SH-SY5Y (cell line): ENCODE data around the gene MAN2A1.

Source experiments
- GATA2 ChIP-seq: IDR thresholded peaks from 2 replicates; pipeline ENCODE4 v1.6.1; 2011; ENCODE audit warnings: mild to moderate bottlenecking, low read depth, low read length
- GATA3 ChIP-seq: IDR thresholded peaks from 2 replicates; pipeline ENCODE4 v1.6.1; 2011; ENCODE audit warnings: low read depth, mild to moderate bottlenecking, low read length, moderate library complexity

Gene MAN2A1

DNA sequence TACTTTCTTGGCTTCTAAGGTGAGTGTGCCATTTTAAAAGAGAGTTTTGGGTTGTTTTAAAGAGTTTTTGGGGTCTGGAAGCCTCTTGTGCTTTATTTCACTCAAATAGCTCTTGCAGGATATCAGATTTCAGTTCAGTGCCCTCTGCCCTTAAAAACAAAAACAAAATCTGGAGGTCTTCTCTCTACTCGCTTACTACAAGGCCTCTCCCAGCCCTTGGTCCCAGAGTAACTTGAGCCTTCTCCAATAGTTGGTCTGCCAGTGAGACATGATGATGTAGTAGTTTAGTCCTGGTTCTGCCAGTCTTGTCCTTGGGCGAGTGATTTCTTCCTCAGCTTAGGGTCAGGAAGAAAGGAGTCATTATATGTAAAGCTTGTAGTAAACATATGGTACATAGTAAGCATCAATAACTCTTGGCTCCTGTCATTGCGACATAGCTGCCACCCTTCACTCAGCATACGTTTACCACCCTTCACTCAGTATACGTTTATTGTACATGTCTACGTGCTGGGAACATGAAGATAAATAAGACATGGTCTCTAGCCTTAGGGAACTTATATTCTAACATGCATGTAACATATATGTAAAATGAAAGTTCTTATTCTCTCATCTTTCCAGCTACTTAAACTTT is 147.6 kb downstream of the MAN2A1 start:
- no peak for TF ChIP-seq GATA3
- TF ChIP-seq GATA2 = no peak

DNA sequence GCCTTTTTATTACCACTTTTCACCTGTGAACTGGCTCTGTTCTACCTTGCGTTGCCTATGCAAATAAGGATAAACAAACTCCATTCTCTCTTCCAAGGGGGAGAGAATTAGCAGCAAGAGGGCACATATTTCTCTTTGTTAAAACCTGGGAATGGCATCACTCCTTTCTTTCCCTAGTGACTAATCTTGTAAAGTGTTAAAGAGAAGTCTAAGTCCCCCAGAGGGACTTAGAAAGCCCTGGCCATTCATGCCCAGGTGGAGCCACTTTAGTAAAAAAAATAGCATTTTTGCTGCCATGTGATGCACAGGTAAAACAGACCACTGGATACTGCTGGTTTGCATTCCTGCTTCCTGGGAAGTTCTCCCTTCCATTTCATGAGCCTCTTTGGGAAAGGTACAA is 148.4 kb downstream of the MAN2A1 start:
- TF ChIP-seq GATA2 (no peak), GATA3 (no peak)

DNA sequence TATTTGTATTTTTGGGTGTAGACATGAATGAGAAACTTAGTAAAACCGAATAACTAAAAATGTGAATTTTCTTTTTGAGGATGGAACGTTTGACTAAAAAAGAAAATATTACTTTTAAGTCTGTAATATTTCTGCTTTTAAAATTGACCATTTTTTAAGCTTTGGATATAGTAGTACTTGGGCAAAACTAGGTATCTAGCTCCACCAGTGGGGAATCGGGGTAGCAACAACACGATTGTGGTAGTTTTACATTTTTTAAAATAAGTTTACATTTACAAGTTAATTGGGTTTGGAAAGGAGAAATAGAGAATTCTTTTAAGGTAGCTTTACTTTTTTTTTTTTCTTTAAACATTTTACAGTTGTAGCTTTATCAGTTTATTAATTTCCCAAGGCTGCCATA is 154.4 kb downstream of the MAN2A1 start:
- no peak for TF ChIP-seq GATA2
- TF ChIP-seq GATA3 = no peak

DNA sequence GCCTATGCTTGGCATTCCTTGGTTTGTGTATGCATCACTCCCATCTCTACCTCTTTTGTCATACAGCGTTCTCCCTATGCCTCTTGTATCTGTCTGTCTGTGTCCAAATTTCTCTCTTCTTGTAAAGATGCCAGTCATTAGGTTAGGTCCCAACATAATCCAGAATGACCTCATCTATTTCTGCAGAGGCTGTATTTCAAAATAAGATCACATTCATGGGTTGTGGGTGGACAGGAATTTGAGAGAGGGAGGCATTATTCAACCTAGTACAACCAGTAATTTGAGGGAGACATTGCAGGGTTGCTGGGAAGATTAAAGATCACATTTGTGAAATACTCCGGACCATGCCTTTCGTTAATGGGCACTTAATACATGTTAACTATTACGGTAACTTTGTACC is 155.0 kb downstream of the MAN2A1 start:
- TF ChIP-seq GATA2 = no peak

DNA sequence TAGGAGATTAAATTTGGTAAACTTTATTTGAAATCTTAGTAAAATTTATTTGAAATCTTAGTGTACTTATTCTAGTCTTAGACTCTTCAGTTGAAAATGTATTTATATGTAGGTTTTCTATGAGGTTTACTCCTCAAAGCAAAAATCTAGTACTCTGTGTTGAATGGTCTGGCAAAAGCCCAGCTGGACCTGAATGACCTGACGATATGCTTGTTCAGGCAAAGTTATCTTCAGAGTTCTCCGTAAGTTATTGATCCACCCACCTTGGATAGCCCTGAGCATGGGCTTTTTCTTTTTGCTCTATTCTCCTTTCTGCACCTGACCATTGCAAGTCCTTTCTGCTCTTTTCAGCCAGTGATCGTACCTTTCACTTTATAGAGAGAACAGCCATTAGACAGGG is 158.4 kb downstream of the MAN2A1 start:
- no peak for TF ChIP-seq GATA3

DNA sequence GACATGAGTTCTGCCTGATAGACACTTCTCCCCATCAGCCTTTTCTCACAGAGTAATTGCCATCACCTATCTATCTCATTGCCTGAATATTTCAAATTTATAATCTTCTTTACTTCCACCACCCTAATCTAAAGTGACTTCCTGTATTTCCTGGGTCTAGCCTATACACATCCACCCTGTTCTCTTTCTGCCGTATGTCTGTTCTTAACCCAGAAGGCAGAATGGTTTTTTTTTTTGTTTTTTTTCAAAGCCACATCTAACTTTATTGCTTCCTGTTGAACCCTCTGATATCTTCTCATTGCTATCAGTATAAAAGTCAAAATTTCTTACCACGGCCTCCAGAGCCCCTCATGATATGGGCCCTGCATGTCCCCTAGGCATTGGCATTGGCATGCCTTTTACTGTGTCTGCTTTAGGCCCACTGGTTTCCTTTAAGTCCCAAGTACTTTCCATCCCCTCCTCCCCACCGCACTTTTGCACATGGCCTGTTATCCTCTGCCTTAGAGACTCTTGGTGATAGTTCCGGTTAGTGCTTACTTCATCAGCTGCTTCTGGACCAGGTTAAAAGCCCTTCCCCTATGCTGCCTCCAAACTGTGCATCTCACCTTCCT is 159.9 kb downstream of the MAN2A1 start:
- TF ChIP-seq GATA3 (no peak), GATA2 (no peak)

DNA sequence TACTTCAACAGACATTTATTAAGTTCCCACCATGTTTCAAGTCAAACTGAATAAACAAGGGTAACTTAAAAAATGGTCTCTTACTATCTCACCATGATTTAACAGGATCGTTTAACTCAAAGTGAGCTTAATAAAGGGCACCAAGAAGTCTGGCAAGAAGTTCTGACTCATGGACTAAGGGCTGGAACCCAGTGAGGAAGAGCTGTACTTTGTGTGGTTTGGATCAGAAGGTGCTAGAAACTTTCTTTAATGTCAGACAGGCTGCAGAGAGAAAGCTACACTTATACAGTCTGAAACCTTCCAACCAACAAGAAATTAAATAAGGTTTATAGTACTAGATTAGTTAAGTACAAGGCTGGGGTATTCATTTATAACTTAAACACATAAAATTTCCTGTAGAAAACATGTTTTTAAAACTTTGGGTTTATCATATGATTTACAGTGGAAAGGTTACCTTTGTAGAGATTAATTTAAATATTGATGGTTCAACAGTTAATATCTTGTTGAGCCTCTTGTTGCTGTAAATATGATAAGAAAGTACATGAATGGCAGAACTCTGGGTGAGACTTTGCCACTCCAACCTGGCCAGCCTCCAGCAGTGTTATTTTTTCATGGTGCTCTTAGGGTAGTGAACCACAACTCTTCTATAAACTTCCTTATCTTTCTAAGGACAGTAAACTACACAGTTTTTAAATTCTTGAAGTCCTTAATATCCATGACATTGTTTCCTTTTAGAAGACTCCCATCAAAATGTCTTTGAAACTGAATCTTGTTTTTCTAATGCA is 162.8 kb downstream of the MAN2A1 start:
- TF ChIP-seq GATA3 (no peak), GATA2 (no peak)

DNA sequence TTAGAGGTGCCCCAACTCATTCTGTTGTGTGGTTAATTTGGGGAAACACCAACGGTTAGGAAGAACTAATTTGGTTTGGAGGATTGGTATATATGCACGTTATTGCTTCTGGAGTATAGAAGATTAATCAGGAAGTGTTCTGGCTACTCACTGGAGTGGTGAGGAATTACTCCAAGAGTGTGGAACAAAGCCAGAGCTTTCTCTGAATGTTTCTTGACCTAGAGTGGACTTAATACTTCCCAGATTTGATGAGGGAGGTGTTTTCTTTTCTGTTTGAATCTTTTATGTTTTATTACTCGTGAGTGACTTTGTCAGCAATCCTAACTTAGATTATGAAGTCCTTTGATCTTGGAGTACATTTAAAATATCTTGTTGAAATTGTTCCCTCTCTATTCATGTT is 163.7 kb downstream of the MAN2A1 start:
- TF ChIP-seq GATA3 = no peak
- no peak for TF ChIP-seq GATA2

DNA sequence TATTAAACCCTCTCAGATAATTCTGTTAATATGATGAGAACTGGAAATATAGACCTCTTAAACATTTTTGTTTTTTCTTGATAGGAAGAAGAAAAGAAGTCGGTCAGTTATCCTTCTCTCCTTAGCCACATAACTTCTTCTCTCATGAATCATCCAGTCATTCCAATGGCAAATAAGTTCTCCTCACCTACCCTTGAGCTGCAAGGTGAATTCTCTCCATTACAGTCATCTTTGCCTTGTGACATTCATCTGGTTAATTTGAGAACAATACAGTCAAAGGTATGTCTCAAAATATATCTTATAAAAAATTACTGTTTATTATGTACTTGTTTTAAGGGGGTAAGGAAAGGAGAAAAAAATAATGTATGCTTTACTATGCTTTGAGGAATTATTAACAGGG is 165.3 kb downstream of the MAN2A1 start:
- TF ChIP-seq GATA2 (no peak), GATA3 (no peak)

DNA sequence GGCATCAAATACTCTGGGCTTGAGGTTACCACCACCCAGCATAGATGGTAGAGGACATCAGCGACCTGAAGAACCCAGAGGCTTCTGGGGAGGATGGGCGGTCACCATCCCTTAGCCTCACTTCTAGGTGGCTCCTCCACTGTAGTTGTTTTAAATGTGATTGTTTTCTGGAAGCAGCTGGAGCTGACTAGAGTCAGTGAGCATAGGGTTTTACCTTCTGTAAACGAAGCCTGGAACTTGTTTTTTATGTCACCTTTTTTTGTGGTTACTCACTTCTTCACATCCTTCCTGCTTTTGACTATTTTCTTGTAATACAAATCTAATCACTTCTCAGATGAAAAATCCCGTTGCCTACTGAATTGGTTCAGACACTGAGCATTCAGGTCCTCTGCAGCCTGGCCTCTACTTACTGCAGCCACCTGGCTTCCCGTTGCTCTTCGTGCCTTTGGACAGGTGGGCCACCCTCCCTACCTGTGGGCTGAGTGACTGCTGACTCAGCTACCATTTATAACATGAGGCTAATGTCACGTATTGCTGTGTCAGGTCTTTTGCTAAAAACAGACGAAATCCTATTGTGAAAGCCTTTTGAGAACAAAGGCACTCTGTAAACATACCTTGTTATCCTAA is 167.8 kb downstream of the MAN2A1 start:
- TF ChIP-seq GATA2 = no peak
- TF ChIP-seq GATA3 = no peak

DNA sequence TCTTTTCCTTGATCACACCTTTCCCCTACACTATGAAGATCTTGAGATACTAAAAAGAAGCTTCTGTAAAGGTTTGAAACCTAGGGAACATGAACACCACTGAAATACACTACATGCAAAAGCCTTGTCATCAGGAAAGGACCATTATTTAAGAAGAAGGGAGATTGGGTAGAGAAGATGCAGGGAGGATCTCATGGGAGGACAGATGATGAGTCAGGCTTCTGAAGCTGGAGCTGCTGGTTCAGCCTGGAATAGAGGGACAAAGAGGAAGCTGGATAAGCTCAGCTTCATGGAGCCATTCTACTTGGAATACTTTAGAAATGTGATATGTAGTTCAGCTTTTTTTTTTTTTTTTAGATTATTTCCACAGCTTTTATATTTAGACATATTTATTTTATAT is 169.8 kb downstream of the MAN2A1 start:
- TF ChIP-seq GATA2 (no peak), GATA3 (no peak)

DNA sequence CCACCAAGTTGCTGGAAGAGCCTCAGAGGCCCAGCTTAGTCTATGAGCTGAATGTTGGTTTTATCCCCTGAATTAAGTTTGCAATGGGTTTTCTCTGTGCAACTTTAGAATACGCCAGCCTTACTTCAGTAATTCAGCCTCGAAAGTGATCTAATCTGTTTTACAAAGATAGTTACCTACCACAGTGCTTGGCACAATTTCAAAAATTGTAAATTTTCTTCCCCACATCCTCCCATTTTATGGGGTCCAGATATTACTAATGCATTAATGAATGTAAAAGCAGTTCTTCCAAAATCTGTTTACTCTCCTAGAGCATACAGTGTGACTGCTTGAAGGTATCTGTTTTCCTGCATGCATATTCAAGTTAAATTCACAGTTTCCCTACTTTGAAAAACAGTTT is 172.6 kb downstream of the MAN2A1 start:
- TF ChIP-seq GATA3 = no peak
- TF ChIP-seq GATA2 = no peak

DNA sequence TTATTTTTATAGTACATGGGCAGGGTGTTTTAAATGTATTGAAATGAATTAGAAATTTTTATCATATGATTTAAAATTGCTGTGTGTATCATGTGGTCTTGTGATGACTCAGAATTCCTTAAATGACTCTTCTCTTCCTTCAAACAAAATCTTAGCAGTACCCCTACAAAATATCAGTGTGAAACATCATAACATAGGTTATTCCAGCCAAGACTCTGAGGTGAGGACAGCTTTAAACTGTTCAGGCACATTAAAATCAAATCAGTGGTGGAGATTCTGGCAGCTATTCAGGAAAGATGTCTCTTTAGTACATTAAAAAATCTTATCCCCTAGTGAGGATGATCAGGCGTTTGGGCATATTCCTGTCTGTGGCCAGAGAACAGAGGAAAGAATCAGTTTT is 174.0 kb downstream of the MAN2A1 start:
- TF ChIP-seq GATA3 = no peak
- no peak for TF ChIP-seq GATA2

DNA sequence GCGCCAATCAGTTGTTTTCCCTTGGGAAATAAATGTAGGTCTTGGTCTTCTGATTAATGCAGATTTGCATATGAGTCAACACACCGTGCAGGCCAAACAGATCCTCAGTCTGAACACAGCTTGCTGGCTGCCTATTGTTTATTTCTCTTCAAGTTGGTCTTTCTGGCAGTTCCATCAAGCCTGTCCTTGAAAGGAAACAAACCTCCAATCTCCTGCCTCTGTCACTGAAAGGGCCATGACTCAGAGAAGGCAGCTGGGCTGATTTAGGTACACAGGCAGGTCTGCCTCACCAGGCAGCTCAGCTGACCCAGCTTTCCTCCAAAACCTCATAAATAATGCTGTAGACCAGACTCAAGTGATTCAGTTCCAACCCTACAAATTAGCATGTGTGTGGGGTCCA is 175.9 kb downstream of the MAN2A1 start:
- TF ChIP-seq GATA3 = no peak
- no peak for TF ChIP-seq GATA2

DNA sequence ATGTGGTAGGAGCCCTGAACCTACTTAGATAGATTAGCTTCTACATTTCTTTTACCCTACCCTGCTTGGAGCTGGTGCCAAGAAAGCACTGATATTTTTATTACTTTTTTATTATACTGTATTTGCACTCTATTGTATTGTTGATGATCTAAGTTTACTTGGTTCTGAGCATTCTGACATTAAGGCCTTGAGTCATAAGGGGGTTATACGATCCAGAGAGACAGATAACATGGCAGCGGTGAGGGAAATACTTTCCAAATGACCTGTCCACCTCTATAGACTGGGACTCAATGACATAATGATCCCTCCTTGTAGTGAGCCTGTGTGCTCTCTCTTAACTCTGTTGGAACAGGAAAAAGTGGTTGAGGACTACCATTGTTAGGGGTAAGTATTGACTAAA is 176.3 kb downstream of the MAN2A1 start:
- TF ChIP-seq GATA2 (no peak), GATA3 (no peak)

DNA sequence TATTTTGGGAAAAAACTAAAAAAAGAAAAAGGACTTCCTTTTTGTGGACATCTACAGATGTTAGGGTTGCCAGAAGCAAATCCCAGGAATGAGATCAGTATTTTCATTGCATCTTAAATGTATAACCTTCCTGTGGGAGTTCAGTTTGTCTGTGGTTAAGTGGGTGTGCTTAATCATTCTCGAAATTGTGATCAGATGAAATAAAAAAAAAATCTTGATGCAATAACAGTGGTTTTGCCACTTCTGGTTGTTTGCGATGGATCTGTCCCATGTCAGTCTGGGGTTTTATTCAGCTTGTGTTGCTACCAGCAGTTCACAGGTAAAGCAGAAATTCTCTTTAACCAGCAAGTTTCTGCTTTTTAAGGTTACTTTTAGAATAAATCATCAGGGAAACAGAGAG is 179.0 kb downstream of the MAN2A1 start:
- no peak for TF ChIP-seq GATA2
- no peak for TF ChIP-seq GATA3
